Measurements from ENCODE around the gene HBP1. TPM values are rescaled to one million over a fixed set of nuclear protein-coding genes. Genes with fewer than 3 reads are reported as not detected.
A peak's percentile ranks its signal among the peaks of the same experiment; 100 is the strongest.

Gene HBP1
- total RNA-seq, 1 donor from 2014 or later: 45.4 TPM

- no peak for DNase-seq (ENCODE audit: low spot score)
- intact Hi-C loops (cut with DNase I): no loop called here
Observed at GRCh38 chr7:107173191-107173590, 4.4 kb downstream of the HBP1 start.

GRCh38 chr7:107173691-107174406, 5.0 kb downstream of the HBP1 start:
- DNase-seq (ENCODE audit: low spot score): no peak
- intact Hi-C loops (cut with DNase I): no loop called here

- no peak for DNase-seq (ENCODE audit: low spot score)
- intact Hi-C loops (cut with DNase I): no loop called here
Observed at GRCh38 chr7:107179326-107180164, 10.7 kb downstream of the HBP1 start.

DNA sequence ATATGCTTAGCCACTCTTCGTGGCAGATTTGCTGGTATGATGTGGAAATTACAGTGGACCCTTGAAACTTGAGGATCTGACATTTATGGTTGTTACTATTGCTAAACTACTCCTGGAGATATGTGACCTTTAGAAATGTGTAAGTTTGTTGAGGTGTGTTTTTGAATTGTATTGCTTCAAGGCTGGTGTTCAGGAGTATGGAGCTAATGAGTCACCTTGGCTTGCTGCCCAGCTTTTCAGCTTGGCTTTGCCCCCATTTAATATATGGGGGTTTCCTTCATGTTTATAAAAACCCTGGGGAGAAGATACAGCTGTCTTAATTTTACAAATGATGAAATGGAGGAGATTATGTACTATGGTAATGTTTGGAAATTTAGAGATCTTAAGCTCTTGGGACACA, 11.6 kb downstream of the HBP1 start:
- intact Hi-C loops (cut with DNase I): no loop called here
- no peak for DNase-seq (ENCODE audit: low spot score)

GRCh38 chr7:107181172-107181571, 12.4 kb downstream of the HBP1 start:
- no peak for DNase-seq (ENCODE audit: low spot score)
- intact Hi-C loops (cut with DNase I): no loop called here

GRCh38 chr7:107185716-107186115, 16.9 kb downstream of the HBP1 start:
- no peak for DNase-seq (ENCODE audit: low spot score)
- intact Hi-C loops (cut with DNase I): no loop called here

- intact Hi-C loops (cut with DNase I): no loop called here
- DNase-seq (ENCODE audit: low spot score): no peak
Observed at GRCh38 chr7:107186240-107186639, 17.4 kb downstream of the HBP1 start.

- no peak for DNase-seq (ENCODE audit: low spot score)
- intact Hi-C loops (cut with DNase I): no loop called here
Observed at GRCh38 chr7:107187774-107188173, 19.0 kb downstream of the HBP1 start.

DNA sequence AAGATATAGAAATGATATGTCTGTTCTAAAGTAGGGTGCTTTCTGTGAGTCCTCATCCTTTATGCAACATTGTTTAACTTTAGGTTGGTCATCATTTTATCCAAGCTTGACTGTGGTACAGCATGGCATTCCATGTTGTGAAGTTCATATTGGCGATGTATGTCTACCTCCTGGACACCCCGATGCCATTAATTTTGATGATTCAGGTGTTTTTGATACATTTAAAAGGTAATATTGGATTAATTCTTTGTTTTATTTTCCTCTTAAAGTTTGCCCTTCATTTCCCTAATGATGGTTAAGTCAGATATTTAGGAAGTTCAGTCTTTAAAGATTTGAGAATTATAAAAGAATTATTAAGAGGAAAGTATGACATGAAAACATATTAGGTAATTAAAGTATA, 21.3 kb downstream of the HBP1 start:
- intact Hi-C loops (cut with DNase I): no loop called here
- no peak for DNase-seq (ENCODE audit: low spot score)

- no peak for DNase-seq (ENCODE audit: low spot score)
- intact Hi-C loops (cut with DNase I): no loop called here
Observed at GRCh38 chr7:107194052-107194451, 25.2 kb downstream of the HBP1 start.

- intact Hi-C loops (cut with DNase I): loop anchor here (5.0 kb wide), 1 partner anchor 530 kb away; no protein-coding TSS in a partner anchor
- no peak for DNase-seq (ENCODE audit: low spot score)
Observed at GRCh38 chr7:107196834-107197610, 28.2 kb downstream of the HBP1 start.

DNA sequence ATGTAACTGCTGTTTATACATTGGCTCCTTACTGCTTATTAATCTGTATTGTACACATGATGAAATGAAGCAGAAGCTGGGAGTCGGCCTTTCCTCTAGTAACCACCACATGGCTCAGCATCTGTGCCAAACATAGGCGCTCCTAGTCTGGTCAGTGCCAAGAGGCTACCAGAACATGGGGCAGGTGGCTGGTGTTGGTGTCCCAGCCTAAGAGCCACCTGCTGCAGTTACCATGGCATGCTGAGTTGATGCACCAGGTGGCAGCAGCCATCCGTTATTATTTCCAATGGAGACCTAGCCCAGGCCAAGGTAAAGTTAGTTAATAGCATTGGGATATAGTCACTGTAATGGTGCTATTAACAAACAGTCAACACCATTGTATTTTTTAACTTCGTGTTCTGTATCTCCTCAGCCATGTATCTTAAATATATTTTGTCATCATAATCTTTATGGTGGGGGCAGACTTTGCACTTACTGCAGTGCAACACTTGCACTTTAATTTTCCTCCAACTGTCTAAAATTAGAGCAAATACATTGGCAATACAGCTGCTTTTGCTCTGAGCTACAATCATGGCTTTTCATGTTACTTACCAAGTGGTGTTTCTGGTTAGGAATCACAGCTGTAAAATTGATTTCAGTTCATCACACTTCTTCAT, 33.1 kb downstream of the HBP1 start:
- intact Hi-C loops (cut with DNase I): loop anchor here (5.0 kb wide), 2 partner anchors 260 to 675 kb away; no protein-coding TSS in a partner anchor
- DNase-seq (ENCODE audit: low spot score): peak; percentile 81

GRCh38 chr7:107203607-107204006, 34.8 kb downstream of the HBP1 start:
- intact Hi-C loops (cut with DNase I): loop anchor here (5.0 kb wide), 2 partner anchors 259 to 674 kb away; no protein-coding TSS in a partner anchor
- DNase-seq (ENCODE audit: low spot score): no peak

GRCh38 chr7:107206136-107206535, 37.3 kb downstream of the HBP1 start:
- intact Hi-C loops (cut with DNase I): loop anchor here (5.0 kb wide), 1 partner anchor 276 kb away; no protein-coding TSS in a partner anchor
- DNase-seq (ENCODE audit: low spot score): no peak

- intact Hi-C loops (cut with DNase I): loop anchor here (5.0 kb wide), 1 partner anchor 276 kb away; no protein-coding TSS in a partner anchor
- no peak for DNase-seq (ENCODE audit: low spot score)
Observed at GRCh38 chr7:107206706-107207105, 37.9 kb downstream of the HBP1 start.

- intact Hi-C loops (cut with DNase I): loop anchor here (5.0 kb wide), 1 partner anchor 275 kb away; no protein-coding TSS in a partner anchor
Observed at GRCh38 chr7:107207459-107207858, 38.7 kb downstream of the HBP1 start.

DNA sequence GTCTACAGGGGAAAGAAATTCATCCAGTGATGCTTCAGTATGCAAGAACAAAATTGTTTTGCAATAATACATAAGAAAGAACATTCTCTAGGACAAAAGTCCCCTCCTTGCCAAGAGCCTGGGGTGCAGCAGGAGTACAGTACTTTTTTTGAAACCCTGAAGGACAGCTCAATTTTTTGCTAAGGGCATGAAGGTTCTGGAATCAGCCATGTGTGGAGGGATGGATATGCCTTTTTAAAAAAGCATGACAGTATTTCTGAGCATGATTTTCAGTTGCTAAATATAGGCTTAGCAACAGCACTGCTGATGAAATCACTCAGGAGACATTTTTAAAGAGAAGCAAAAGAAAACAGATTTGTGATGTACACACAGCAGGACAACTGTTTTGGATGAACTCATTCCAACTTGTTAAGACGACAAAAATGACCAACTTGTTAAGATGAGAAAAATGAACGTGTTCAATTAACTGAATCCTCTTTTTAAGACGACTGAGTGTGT, 39.3 kb downstream of the HBP1 start:
- intact Hi-C loops (cut with DNase I): loop anchor here (5.0 kb wide), 1 partner anchor 274 kb away; no protein-coding TSS in a partner anchor
- no peak for DNase-seq (ENCODE audit: low spot score)

More at GRCh38 chr7:107207459-107207858, 38.7 kb downstream of the HBP1 start:
- DNase-seq (ENCODE audit: low spot score): no peak

DNA sequence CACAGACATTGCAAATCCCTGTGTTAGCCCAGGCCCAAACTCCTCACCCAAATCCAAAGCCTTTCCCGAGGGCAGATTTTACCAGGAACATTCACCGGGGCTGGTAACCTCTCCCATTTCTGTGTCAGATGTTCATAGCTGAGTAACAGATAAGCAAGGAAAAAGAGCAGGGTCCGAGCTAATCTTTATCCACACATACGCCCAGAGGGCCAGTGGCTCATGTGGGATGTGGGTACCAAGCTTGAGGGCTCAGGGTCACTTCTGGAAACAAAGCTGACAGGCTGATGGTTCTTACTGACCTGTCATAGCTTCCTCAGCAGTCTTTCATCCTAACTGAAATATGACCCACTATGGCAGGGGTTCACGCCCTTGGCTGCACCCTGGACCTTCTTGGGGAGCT, 39.8 kb downstream of the HBP1 start:
- intact Hi-C loops (cut with DNase I): loop anchor here (5.0 kb wide), 1 partner anchor 274 kb away; no protein-coding TSS in a partner anchor
- no peak for DNase-seq (ENCODE audit: low spot score)

DNA sequence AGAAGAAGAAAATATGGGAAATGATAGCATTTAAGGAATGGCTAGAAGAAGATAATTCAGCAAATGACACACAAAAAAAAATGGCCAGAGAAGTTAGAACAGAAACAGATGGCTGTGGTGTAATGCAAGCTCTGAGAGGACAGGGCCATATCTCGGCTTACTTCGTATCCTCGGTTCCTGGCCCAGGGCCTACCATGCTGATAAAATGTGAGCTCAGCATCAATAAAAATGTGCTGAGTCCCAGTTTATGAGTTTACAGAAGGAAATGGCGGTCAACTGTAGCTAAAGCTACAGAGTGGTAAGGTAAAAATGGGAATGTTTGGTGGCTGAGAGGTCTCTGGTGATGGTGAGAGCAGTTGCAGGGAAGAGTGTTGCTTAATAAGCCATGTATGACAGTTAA, 40.8 kb downstream of the HBP1 start:
- intact Hi-C loops (cut with DNase I): loop anchor here (5.0 kb wide), 1 partner anchor 273 kb away; no protein-coding TSS in a partner anchor
- no peak for DNase-seq (ENCODE audit: low spot score)
